Breast epithelium (tissue), 4 donors: ENCODE data around the gene LTBP2. TPM values are rescaled to one million over a fixed set of nuclear protein-coding genes. Genes with fewer than 3 reads are reported as not detected.
A peak's percentile ranks its signal among the peaks of the same experiment; 100 is the strongest.

Experiments
- DNase-seq, 2 donors: peaks; one replicate each; pipeline ENCODE4 v3.0.0-alpha.2; 2019; ENCODE audit warnings: low spot score in 2 of 2
- H3K27ac ChIP-seq, 2 donors: fragments of 200-600 bp; sonication (generic) in 1 of 2; one replicate each; pipeline ENCODE4 v1.5.1; 2016 to 2019; ENCODE audit warnings: mild to moderate bottlenecking in 1 of 2
- H3K27me3 ChIP-seq, 2 donors: fragments of 200-600 bp; sonication (generic) in 1 of 2; one replicate each; pipeline versions ENCODE4 v1.5.1 to v1.6.0; 2017 to 2019; ENCODE audit warnings: control low read depth in 1 of 2, mild to moderate bottlenecking in 1 of 2
- H3K36me3 ChIP-seq: fragments of 200-600 bp; one replicate; pipeline ENCODE4 v1.5.1; 2019
- H3K4me1 ChIP-seq, 2 donors: fragments of 200-600 bp; sonication (generic); one replicate each; pipeline ENCODE4 v1.5.1; 2016 to 2019; ENCODE audit warnings: control low read depth in 1 of 2
- H3K4me3 ChIP-seq, 3 donors: fragments of 200-600 bp; sonication (generic); 1 replicate in 2 of 3; 2 replicates in 1 of 3; pipeline ENCODE4 v1.5.1; 2016 to 2019; ENCODE audit warnings: mild to moderate bottlenecking in 3 of 3, moderate library complexity in 2 of 3
- H3K9me3 ChIP-seq, 2 donors: fragments of 200-600 bp; sonication (generic) in 1 of 2; one replicate each; pipeline ENCODE4 v1.5.1; 2016 to 2019; ENCODE audit warnings: control low read depth in 1 of 2
- CTCF ChIP-seq, 3 donors: fragments of 450-650 bp; IDR thresholded peaks; one replicate each; pipeline ENCODE4 v1.5.1; 2016 to 2017; ENCODE audit warnings: antibody characterized with exemption in 3 of 3, mild to moderate bottlenecking in 3 of 3, moderate library complexity in 3 of 3
- POLR2A ChIP-seq: fragments of 450-650 bp; IDR thresholded peaks from one replicate; pipeline ENCODE4 v1.6.1; 2016; ENCODE audit warnings: antibody characterized with exemption, mild to moderate bottlenecking, moderate library complexity
- POLR2AphosphoS5 ChIP-seq, 3 donors: sonication (generic); formaldehyde crosslinking; IDR thresholded peaks; one replicate each; pipeline ENCODE4 v1.6.1; 2017; ENCODE audit warnings: antibody characterized with exemption in 3 of 3
- intact Hi-C: fragments of 100-400 bp; cut with DNase I; formaldehyde crosslinking; loops from one replicate; pipeline ENCODE4 v1.15.1; 2023; ENCODE audit warnings: low total_unique reads
- total RNA-seq, 3 donors: library from RNA; depleted of rRNA; stranded (reverse); fragments of >200 nt; gene quantifications; one replicate each; pipeline ENCODE4 v1.1.0, GENCODE V29; 2016

LTBP2 gene
- total RNA-seq, 3 donors from 2014 or later = 34.7 to 91.1 (median 79.0) TPM

- Histone ChIP-seq H3K4me1 (peaks cover 0 to 12% of the 10 kb centered on the region in 2 donors), H3K27ac (no peak overlapping the region), H3K27me3 (no peaks in the 10 kb centered on the region), H3K36me3 (no peaks in the 10 kb centered on the region), H3K4me3 (no peak overlapping the region), H3K9me3 (no peaks in the 10 kb centered on the region)
- no peak for DNase-seq
- intact Hi-C loops = no loop called here
- TF ChIP-seq POLR2A (no peak), CTCF (IDR thresholded peaks at IDR 0.05) (no peak), POLR2AphosphoS5 (IDR thresholded peaks at IDR 0.05) (no peak)
These were observed 2.8 kb upstream of the LTBP2 start for GRCh38 chr14:74614508-74615495.

GRCh38 chr14:74613211-74613914 is 1.3 kb upstream of the LTBP2 start:
- H3K27me3 ChIP-seq = no peaks in the 10 kb centered on the region
- TF ChIP-seq CTCF (IDR thresholded peaks at IDR 0.05) = no peak
- TF ChIP-seq POLR2AphosphoS5 (IDR thresholded peaks at IDR 0.05) = no peak
- TF ChIP-seq POLR2A = no peak
- no peaks in the 10 kb centered on the region for H3K9me3 ChIP-seq
- H3K27ac ChIP-seq = peak overlapping the region; percentile 20 to 29
- intact Hi-C loops = no loop called here
- no peak overlapping the region for H3K4me3 ChIP-seq
- H3K4me1 ChIP-seq = no peaks in the 10 kb centered on the region
- H3K36me3 ChIP-seq = no peaks in the 10 kb centered on the region
- DNase-seq = no peak

GRCh38 chr14:74612350-74613021 is 449 bp upstream of the LTBP2 start:
- Histone ChIP-seq H3K36me3 (no peaks in the 10 kb centered on the region), H3K9me3 (no peaks in the 10 kb centered on the region), H3K4me1 (no peaks in the 10 kb centered on the region), H3K4me3 (peak overlapping the region; percentile 70 to 83 (median 79)), H3K27me3 (no peaks in the 10 kb centered on the region), H3K27ac (peak overlapping the region; percentile 54 to 56)
- intact Hi-C loops = no loop called here
- peak in 2 of 3 donors; percentile 44 to 94 for TF ChIP-seq CTCF (IDR thresholded peaks at IDR 0.05)
- no peak for TF ChIP-seq POLR2A
- DNase-seq = peak; percentile 73 to 74

- Histone ChIP-seq H3K4me3 (peak overlapping the region; percentile 70 to 83 (median 79)), H3K9me3 (no peaks in the 10 kb centered on the region), H3K27ac (peak overlapping the region; percentile 54 to 56), H3K36me3 (no peaks in the 10 kb centered on the region), H3K4me1 (no peaks in the 10 kb centered on the region), H3K27me3 (no peaks in the 10 kb centered on the region)
- TF ChIP-seq POLR2AphosphoS5 (IDR thresholded peaks at IDR 0.05) (no peak), POLR2A (no peak), CTCF (IDR thresholded peaks at IDR 0.05) (no peak)
- intact Hi-C loops = no loop called here
- no peak for DNase-seq
These were observed 979 bp downstream of the LTBP2 start for GRCh38 chr14:74610866-74611649.
